Measurements from ENCODE around the gene PLCL1.

GRCh38 chr2:198066597-198066996 is 262.2 kb downstream of the PLCL1 start:
- TF ChIP-seq CTCF (conservative IDR thresholded peaks at IDR 0.05): no peak
- no peak for TF ChIP-seq ZFX (IDR thresholded peaks at IDR 0.05)
